CD4-positive, alpha-beta T cell treated with Interleukin-15 for 1 hour (primary cell): Measurements from ENCODE around the gene HEPACAM.
"Not testable (repeated sequence)": the region's sequence is repeated elsewhere in the genome, so short reads cannot be mapped to it uniquely, and the experiment has no call there.

Experiments used
- DNase-seq: peaks from one replicate; pipeline ENCODE4 v3.0.0-alpha.2; 2020

Gene HEPACAM

GRCh38 chr11:124935548-124936514, at the start of gene HEPACAM:
Gene HEPACAM, minus strand, starts transcription at chr11:124936047. Its CDS starts 41 bp downstream, at chr11:124936006.
- DNase-seq = no peak

- DNase-seq = no peak
Measured at GRCh38 chr11:124984512-124984854, 48.6 kb upstream of the HEPACAM start.

GRCh38 chr11:124983674-124984511, 48.0 kb upstream of the HEPACAM start:
- DNase-seq = no peak

GRCh38 chr11:124982043-124982442, 46.2 kb upstream of the HEPACAM start:
- DNase-seq = no peak

GRCh38 chr11:124978316-124978715, 42.5 kb upstream of the HEPACAM start:
- DNase-seq = no peak

GRCh38 chr11:124977006-124977405, 41.2 kb upstream of the HEPACAM start:
- no peak for DNase-seq

- DNase-seq = no peak
Measured at GRCh38 chr11:124976531-124976930, 40.7 kb upstream of the HEPACAM start.

- no peak for DNase-seq
Measured at GRCh38 chr11:124971810-124972209, 36.0 kb upstream of the HEPACAM start.

GRCh38 chr11:124970925-124971324, 35.1 kb upstream of the HEPACAM start:
- no peak for DNase-seq

- not testable (repeated sequence) for DNase-seq
Measured at GRCh38 chr11:124968197-124968596, 32.4 kb upstream of the HEPACAM start.

GRCh38 chr11:124961972-124962609, 26.2 kb upstream of the HEPACAM start:
- no peak for DNase-seq

GRCh38 chr11:124955035-124955434, 19.2 kb upstream of the HEPACAM start:
- DNase-seq = no peak

GRCh38 chr11:124954590-124954955, 18.7 kb upstream of the HEPACAM start:
- DNase-seq = no peak

GRCh38 chr11:124953753-124954589, 18.1 kb upstream of the HEPACAM start, which contains the start of gene CCDC15:
Gene CCDC15, plus strand, starts transcription at chr11:124954202. Its CDS starts 531 bp downstream, at chr11:124954733.
- DNase-seq = peak; percentile 94

- no peak for DNase-seq
Measured at GRCh38 chr11:124951341-124951740, 15.5 kb upstream of the HEPACAM start.

GRCh38 chr11:124950601-124951330, 14.9 kb upstream of the HEPACAM start:
- no peak for DNase-seq

GRCh38 chr11:124946735-124947141, 10.9 kb upstream of the HEPACAM start:
- no peak for DNase-seq

GRCh38 chr11:124945826-124946225, 10.0 kb upstream of the HEPACAM start:
- no peak for DNase-seq

GRCh38 chr11:124944565-124944964, 8.7 kb upstream of the HEPACAM start:
- DNase-seq = no peak

GRCh38 chr11:124943741-124944140, 7.9 kb upstream of the HEPACAM start:
- DNase-seq = no peak

- DNase-seq = no peak
Measured at GRCh38 chr11:124943254-124943616, 7.4 kb upstream of the HEPACAM start.
